Left hindlimb (tissue), 1 donor: ENCODE data around the gene SEMA6C.
"Not testable (repeated sequence)": the region's sequence is repeated elsewhere in the genome, so short reads cannot be mapped to it uniquely, and the experiment has no call there.

Source experiments
- DNase-seq: peaks from one replicate; pipeline ENCODE4 v3.0.0-alpha.2; 2018

SEMA6C gene

GRCh38 chr1:151146412-151147131 lies at the start of gene SEMA6C:
Gene SEMA6C (minus strand): TSS chr1:151146631. CDS start chr1:151142621, 4,010 bp downstream.
- DNase-seq: peak; percentile 96

- not testable (repeated sequence) for DNase-seq
Measured at GRCh38 chr1:151194894-151195594, 48.6 kb upstream of the SEMA6C start.

- no peak for DNase-seq
Measured at GRCh38 chr1:151193856-151194255, 47.4 kb upstream of the SEMA6C start.

GRCh38 chr1:151193304-151193703 lies 46.9 kb upstream of the SEMA6C start:
- DNase-seq: no peak

- DNase-seq: no peak
Measured at GRCh38 chr1:151192047-151192446, 45.6 kb upstream of the SEMA6C start.

- peak; percentile 90 for DNase-seq
Measured at GRCh38 chr1:151189637-151190445, 43.4 kb upstream of the SEMA6C start, which contains the start of gene VPS72. Gene VPS72 (minus strand): TSS chr1:151190197. CDS start chr1:151190121, 76 bp downstream.

GRCh38 chr1:151188667-151189066 lies 42.2 kb upstream of the SEMA6C start:
- DNase-seq: not testable (repeated sequence)

GRCh38 chr1:151187205-151187604 lies 40.8 kb upstream of the SEMA6C start:
- no peak for DNase-seq

- DNase-seq: no peak
Measured at GRCh38 chr1:151184211-151184610, 37.8 kb upstream of the SEMA6C start.

GRCh38 chr1:151176514-151177045 lies 30.1 kb upstream of the SEMA6C start:
- no peak for DNase-seq

- no peak for DNase-seq
Measured at GRCh38 chr1:151175863-151176262, 29.4 kb upstream of the SEMA6C start, which contains the start of gene TMOD4. Gene TMOD4 (minus strand): TSS chr1:151175981. CDS start chr1:151174875, 1,106 bp downstream.

GRCh38 chr1:151175041-151175741 lies 28.8 kb upstream of the SEMA6C start:
- peak; percentile 73 for DNase-seq

GRCh38 chr1:151171190-151171589 lies 24.8 kb upstream of the SEMA6C start:
- no peak for DNase-seq

- no peak for DNase-seq
Measured at GRCh38 chr1:151167116-151167515, 20.7 kb upstream of the SEMA6C start.

GRCh38 chr1:151166505-151166956 lies 20.1 kb upstream of the SEMA6C start:
- DNase-seq: no peak

GRCh38 chr1:151165738-151166504 lies 19.5 kb upstream of the SEMA6C start, which contains the start of the genes LYSMD1 and SCNM1:
Gene LYSMD1 (minus strand): TSS chr1:151165902. CDS start chr1:151165258, 644 bp downstream.
Gene SCNM1 (plus strand): TSS chr1:151166144. CDS start chr1:151166153, 9 bp downstream.
- DNase-seq: peak; percentile 98

GRCh38 chr1:151165281-151165737 lies 18.9 kb upstream of the SEMA6C start:
- DNase-seq: peak; percentile 63

- no peak for DNase-seq
Measured at GRCh38 chr1:151164732-151165280, 18.4 kb upstream of the SEMA6C start.

- DNase-seq: no peak
Measured at GRCh38 chr1:151159373-151159772, 12.9 kb upstream of the SEMA6C start.

- DNase-seq: no peak
Measured at GRCh38 chr1:151158751-151159251, 12.4 kb upstream of the SEMA6C start.
